Prostate gland (tissue), 2 donors: ENCODE data around the gene LDLRAD4.

Experiments
- POLR2A ChIP-seq: fragments of 450-650 bp; IDR thresholded peaks from one replicate; pipeline ENCODE4 v1.6.1; 2016; ENCODE audit warnings: antibody characterized with exemption, mild to moderate bottlenecking
- POLR2AphosphoS5 ChIP-seq: sonication (generic); formaldehyde crosslinking; IDR thresholded peaks from one replicate; pipeline ENCODE4 v1.6.1; 2017; ENCODE audit warnings: antibody characterized with exemption
- TF ChIP-seq, protein P1 (sequence below), 4 experiments: fragments of 200-600 bp in 2 of 4; fragments of 450-650 bp in 2 of 4; sonication (generic) in 2 of 4; IDR thresholded peaks; 1 replicate in 3 of 4; 2 replicates in 1 of 4; pipeline ENCODE4 v1.5.1; 2016 to 2019; ENCODE audit warnings: antibody characterized with exemption in 4 of 4, mild to moderate bottlenecking in 2 of 4, moderate library complexity in 2 of 4

DNA sequence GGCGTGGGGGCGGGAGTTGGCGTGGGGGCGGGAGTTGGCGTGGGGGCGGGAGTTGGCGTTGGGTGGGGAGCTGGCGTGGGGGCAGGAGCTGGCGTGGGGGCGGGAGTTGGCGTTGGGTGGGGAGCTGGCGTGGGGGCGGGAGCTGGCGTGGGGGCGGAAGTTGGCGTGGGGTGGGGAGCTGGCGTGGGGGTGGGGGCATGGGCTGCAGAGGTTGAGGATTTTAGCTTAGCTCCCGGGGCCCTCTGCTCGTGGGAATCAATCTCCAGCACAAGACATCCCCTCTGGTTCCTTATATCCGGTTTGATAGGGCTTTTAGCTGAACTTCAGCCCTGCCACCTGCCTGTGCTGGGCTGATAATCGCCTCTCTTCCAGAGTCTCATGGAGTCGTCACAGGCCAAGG, 177.0 kb downstream of the LDLRAD4 start:
- TF ChIP-seq, protein P1, sequence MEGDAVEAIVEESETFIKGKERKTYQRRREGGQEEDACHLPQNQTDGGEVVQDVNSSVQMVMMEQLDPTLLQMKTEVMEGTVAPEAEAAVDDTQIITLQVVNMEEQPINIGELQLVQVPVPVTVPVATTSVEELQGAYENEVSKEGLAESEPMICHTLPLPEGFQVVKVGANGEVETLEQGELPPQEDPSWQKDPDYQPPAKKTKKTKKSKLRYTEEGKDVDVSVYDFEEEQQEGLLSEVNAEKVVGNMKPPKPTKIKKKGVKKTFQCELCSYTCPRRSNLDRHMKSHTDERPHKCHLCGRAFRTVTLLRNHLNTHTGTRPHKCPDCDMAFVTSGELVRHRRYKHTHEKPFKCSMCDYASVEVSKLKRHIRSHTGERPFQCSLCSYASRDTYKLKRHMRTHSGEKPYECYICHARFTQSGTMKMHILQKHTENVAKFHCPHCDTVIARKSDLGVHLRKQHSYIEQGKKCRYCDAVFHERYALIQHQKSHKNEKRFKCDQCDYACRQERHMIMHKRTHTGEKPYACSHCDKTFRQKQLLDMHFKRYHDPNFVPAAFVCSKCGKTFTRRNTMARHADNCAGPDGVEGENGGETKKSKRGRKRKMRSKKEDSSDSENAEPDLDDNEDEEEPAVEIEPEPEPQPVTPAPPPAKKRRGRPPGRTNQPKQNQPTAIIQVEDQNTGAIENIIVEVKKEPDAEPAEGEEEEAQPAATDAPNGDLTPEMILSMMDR (IDR thresholded peaks at IDR 0.05) = no peak
- no peak for TF ChIP-seq POLR2A
- no peak for TF ChIP-seq POLR2AphosphoS5
